ENCODE measurements around the gene ZBTB34. TPM values are rescaled to one million over a fixed set of nuclear protein-coding genes. Genes with fewer than 3 reads are reported as not detected.
A peak's percentile ranks its signal among the peaks of the same experiment; 100 is the strongest.

The ZBTB34 gene
- total and polyA plus RNA-seq, 9 of the 15 experiments (the other 6 are each of a cell fraction or from before 2014, with no cell fraction given) = 2.7 to 15.6 (median 9.8) TPM

DNA sequence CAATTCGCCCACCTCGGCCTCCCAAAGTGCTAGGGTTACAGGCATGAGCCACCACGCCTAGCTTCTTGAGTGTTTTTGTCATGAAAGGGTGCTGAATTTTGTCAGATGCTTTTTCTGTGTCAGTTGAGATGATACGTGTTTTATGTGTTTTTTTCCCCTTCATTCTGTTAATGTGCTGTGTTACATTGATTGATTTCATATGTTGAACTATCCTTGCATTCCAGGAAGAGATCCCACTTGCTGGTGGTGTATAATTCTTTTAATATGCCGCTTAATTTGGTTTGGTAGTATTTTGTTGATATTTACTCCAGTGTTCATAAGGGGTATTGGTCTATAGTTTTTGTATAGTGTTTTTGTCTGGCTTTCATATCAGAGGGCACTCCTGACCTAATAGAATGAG is 42.0 kb upstream of the ZBTB34 start (continued):
- TF ChIP-seq ZNF280A (IDR thresholded peaks at IDR 0.05; ENCODE audit: low read depth, partially characterized antibody) = peak; percentile 43
- no peak for TF ChIP-seq SNRNP70 (optimal IDR thresholded peaks at IDR 0.05; ENCODE audit: low read depth, low read length)
- TF ChIP-seq E4F1 (CRISPR knock-in tag; IDR thresholded peaks at IDR 0.05; ENCODE audit: borderline replicate concordance) = no peak
- TF ChIP-seq, protein P1, sequence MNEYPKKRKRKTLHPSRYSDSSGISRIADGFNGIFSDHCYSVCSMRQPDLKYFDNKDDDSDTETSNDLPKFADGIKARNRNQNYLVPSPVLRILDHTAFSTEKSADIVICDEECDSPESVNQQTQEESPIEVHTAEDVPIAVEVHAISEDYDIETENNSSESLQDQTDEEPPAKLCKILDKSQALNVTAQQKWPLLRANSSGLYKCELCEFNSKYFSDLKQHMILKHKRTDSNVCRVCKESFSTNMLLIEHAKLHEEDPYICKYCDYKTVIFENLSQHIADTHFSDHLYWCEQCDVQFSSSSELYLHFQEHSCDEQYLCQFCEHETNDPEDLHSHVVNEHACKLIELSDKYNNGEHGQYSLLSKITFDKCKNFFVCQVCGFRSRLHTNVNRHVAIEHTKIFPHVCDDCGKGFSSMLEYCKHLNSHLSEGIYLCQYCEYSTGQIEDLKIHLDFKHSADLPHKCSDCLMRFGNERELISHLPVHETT (CRISPR knock-in tag; conservative IDR thresholded peaks at IDR 0.05 in 1 of 2, IDR thresholded peaks at IDR 0.05 in 1 of 2) = no peak
- no peak for TF ChIP-seq HDAC2 (IDR thresholded peaks at IDR 0.05)

Data from K562 (cell line).